K562 (cell line): ENCODE results near the gene KRTCAP2. TPM values are rescaled to one million over a fixed set of nuclear protein-coding genes. Genes with fewer than 3 reads are reported as not detected.

Experiments
- AFF4 ChIP-seq: sonication (generic); formaldehyde crosslinking; IDR thresholded peaks from 2 replicates; pipeline ENCODE4 v1.8.0; 2023; ENCODE audit warnings: mild to moderate bottlenecking, missing genetic modification reagents
- BMI1 ChIP-seq: fragments of 150-350 bp; IDR thresholded peaks from 2 replicates; pipeline ENCODE4 v1.6.1; 2014; ENCODE audit warnings: low read length
- CEBPZ ChIP-seq: fragments of 150-350 bp; IDR thresholded peaks from 2 replicates; pipeline ENCODE4 v1.6.1; 2014; ENCODE audit warnings: low read depth, mild to moderate bottlenecking, low read length, borderline replicate concordance
- CHD1 ChIP-seq: fragments of 200-600 bp; sonication (generic); IDR thresholded peaks from one replicate; pipeline ENCODE4 v1.6.1; 2012; ENCODE audit warnings: mild to moderate bottlenecking, moderate library complexity, low read length, inconsistent platforms
- CTCF ChIP-seq, 3 experiments: IDR thresholded peaks in 2 of 3; conservative IDR thresholded peaks in 1 of 3; 2 replicates each; pipeline ENCODE4 v1.5.1; 2011 to 2012; ENCODE audit warnings: low read length in 3 of 3, mild to moderate bottlenecking in 3 of 3, control low read depth in 2 of 3, improper control_type of control experiment in 1 of 3, inconsistent platforms in 1 of 3, low read depth in 1 of 3, mixed read lengths in 1 of 3, moderate library complexity in 1 of 3; ENCODE audit not compliant: insufficient read depth in 2 of 3
- GTF2B ChIP-seq: IDR thresholded peaks from 2 replicates; pipeline ENCODE4 v1.6.1; 2011; ENCODE audit not compliant: insufficient read length; ENCODE audit errors: extremely low read depth
- KDM4B ChIP-seq, 2 experiments: fragments of 450-650 bp in 1 of 2; sonication (generic) in 1 of 2; IDR thresholded peaks; 2 replicates each; pipeline ENCODE4 v1.6.1; 2016 to 2017; ENCODE audit warnings: borderline replicate concordance in 2 of 2, antibody characterized with exemption in 1 of 2, low read depth in 1 of 2, mild to moderate bottlenecking in 1 of 2
- MAFF ChIP-seq: IDR thresholded peaks from 2 replicates; pipeline ENCODE4 v1.6.1; 2012; ENCODE audit warnings: low read length, improper control_type of control experiment
- MCM2 ChIP-seq: fragments of 450-650 bp; IDR thresholded peaks from 2 replicates; pipeline ENCODE4 v1.6.1; 2017; ENCODE audit warnings: low read depth, mild to moderate bottlenecking
- MYC ChIP-seq, 2 experiments: fragments of 250-450 bp in 1 of 2; sonication (Bioruptor Pico) in 1 of 2; IDR thresholded peaks; 2 replicates each; pipeline versions ENCODE4 v1.5.1 to v1.6.1; 2012 to 2021; ENCODE audit warnings: low read depth in 2 of 2, borderline replicate concordance in 1 of 2, improper control_type of control experiment in 1 of 2, low read length in 1 of 2, mild to moderate bottlenecking in 1 of 2, moderate library complexity in 1 of 2
- RB1 ChIP-seq: fragments of 450-650 bp; IDR thresholded peaks from 2 replicates; pipeline ENCODE4 v1.6.1; 2017; ENCODE audit warnings: low read depth, mild to moderate bottlenecking
- TBL1XR1 ChIP-seq, 2 experiments: IDR thresholded peaks; 2 replicates each; pipeline ENCODE4 v1.6.1; 2012; ENCODE audit warnings: improper control_type of control experiment in 2 of 2, low read length in 2 of 2, mild to moderate bottlenecking in 1 of 2
- THRAP3 ChIP-seq: fragments of 450-650 bp; IDR thresholded peaks from 2 replicates; pipeline ENCODE4 v1.6.1; 2016; ENCODE audit warnings: mild to moderate bottlenecking, inconsistent platforms, borderline replicate concordance
- USF2 ChIP-seq: sonication (generic); formaldehyde crosslinking; IDR thresholded peaks from 2 replicates; pipeline ENCODE4 v1.5.0; 2020; ENCODE audit warnings: missing genetic modification reagents
- ZNF583 ChIP-seq: fragments of 250-450 bp; sonication (Bioruptor Pico); IDR thresholded peaks from 2 replicates; pipeline ENCODE4 v1.4.0; 2020
- polyA plus RNA-seq, 8 experiments: library from polyadenylated mRNA; depleted of rRNA in 4 of 8; stranded (reverse) in 5 of 8; unstranded in 3 of 8; fragments of >200 nt; fragmentation: Nextera tagmentation in 2 of 8; fragmentation: Illumina TruSeq in 1 of 8; extraction: Ambion mirVana in 2 of 8; extraction: Trizol in 1 of 8; gene quantifications; 2 replicates each; pipeline versions ENCODE4 v1.2.1 to v1.2.3, GENCODE V29; 2011 to 2014; ENCODE audit warnings: inconsistent platforms in 1 of 8, missing spikeins in 1 of 8
- total RNA-seq, 7 experiments: library from RNA; depleted of rRNA in 6 of 7; stranded (reverse); fragments of >200 nt in 6 of 7; fragmentation: Illumina TruSeq in 2 of 7; extraction: Trizol in 2 of 7; gene quantifications; 2 replicates each; pipeline versions ENCODE4 v1.2.1 to v1.2.3, GENCODE V29; 2011 to 2021; ENCODE audit warnings: low replicate concordance in 1 of 7

KRTCAP2 gene
- total and polyA plus RNA-seq, 9 of the 15 experiments (the other 6 are each of a cell fraction or from before 2014, with no cell fraction given) = 126 to 436 (median 244) TPM

- TF ChIP-seq CTCF (IDR thresholded peaks at IDR 0.05 in 2 of 3, conservative IDR thresholded peaks at IDR 0.05 in 1 of 3; ENCODE audit: insufficient read depth in 2 of 3, low read depth in 1 of 3, low read length in 3 of 3) (peak; percentile 93 to 99 (median 99)), TBL1XR1 (IDR thresholded peaks at IDR 0.05; ENCODE audit: low read length in 2 of 2) (no peak), MAFF (no peak), MCM2 (no peak), CHD1 (no peak), GTF2B (no peak), THRAP3 (no peak), AFF4 (CRISPR knock-in tag) (no peak), MYC (IDR thresholded peaks at IDR 0.05; ENCODE audit: low read depth, low read length) (no peak), MYC (CRISPR knock-in tag; IDR thresholded peaks at IDR 0.05; ENCODE audit: borderline replicate concordance, low read depth) (no peak), BMI1 (no peak), KDM4B (IDR thresholded peaks at IDR 0.05; ENCODE audit: borderline replicate concordance in 2 of 2, low read depth in 1 of 2) (no peak), CEBPZ (no peak), RB1 (peak; percentile 53; the same call in 1 of the 2 replicates), ZNF583 (no peak), USF2 (no peak)
Observed at GRCh38 chr1:155206891-155207805, 34.0 kb upstream of the KRTCAP2 start (continued).
